HL-60/S4 (cell line): ENCODE measurements around the gene CMTM7.

Experiments used
- in situ Hi-C: fragments of 300-500 bp; cut with MboI; formaldehyde crosslinking; loops from 2 replicates; pipeline ENCODE4 v1.14.3; 2022; ENCODE audit warnings: low sequenced_read_pairs

CMTM7 gene

DNA sequence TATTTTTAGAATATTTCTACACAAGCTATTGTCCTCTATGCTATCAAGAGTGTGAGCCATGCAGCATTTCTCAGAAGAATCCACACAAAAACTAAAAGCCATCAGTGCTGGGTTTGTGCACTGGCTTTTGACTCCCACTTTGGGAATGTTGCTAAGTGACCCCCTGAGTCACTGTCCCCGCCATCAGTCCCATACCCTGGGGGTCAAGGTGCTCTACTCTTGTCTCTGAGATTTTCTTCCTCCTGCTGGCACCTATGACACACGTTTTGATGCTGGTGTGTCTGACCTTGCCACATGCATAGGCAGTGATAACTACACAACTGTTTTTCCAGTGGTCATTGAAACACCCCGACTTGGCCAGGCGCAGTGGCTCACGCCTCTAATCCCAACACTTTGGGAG lies 19.8 kb downstream of the CMTM7 start:
- in situ Hi-C loops, result no loop called here

DNA sequence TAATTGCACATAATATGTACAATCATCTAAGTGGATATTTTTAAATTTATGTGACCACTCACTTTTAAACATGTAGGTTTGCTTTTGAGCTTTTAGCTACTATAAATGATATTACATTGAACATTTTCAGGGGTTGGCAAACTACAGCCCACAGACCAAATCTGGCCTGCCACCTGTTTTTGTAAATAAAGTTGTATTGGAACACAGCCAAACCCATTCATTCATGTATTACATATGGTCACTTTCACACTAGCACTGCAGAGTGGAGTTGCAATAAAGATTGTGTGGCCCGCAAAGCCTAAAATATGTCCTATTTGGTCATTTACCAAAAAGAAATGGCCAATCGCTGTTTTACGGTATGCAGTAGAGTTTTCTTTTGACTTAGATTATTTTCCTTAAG lies 21.2 kb downstream of the CMTM7 start:
- in situ Hi-C loops, result no loop called here

DNA sequence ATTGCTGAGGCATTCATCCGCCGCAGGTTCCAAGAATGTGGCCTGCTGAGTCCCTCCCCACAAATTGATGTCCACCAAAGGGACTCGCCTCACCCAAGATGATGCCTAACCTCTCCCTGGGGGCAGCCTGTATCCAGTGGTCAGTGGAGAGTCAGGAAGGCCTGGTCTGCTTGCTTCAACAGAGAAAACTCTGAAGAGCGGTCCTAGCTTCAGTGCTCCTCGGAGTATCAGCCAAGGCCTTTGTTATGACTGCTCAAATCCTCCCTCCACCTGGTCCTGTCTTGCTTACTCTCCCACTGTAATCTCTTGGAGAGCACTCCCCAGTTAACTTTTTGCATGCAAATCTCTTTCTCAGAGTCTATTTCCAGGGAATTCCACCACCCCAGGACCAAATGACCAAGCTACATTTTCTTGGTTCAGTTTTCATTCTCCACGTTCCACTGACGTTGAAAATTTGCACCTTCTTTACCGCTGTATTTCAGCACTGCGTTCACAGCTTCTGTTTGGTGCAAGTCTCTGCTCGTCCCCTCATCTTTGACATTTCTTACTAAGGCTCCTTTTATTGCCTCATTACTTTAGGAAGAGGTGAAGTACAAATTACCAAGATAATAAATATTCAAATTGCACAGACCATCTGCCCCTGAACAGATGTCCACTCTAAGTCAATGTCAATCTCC lies 22.3 kb downstream of the CMTM7 start:
- in situ Hi-C loops, result no loop called here

DNA sequence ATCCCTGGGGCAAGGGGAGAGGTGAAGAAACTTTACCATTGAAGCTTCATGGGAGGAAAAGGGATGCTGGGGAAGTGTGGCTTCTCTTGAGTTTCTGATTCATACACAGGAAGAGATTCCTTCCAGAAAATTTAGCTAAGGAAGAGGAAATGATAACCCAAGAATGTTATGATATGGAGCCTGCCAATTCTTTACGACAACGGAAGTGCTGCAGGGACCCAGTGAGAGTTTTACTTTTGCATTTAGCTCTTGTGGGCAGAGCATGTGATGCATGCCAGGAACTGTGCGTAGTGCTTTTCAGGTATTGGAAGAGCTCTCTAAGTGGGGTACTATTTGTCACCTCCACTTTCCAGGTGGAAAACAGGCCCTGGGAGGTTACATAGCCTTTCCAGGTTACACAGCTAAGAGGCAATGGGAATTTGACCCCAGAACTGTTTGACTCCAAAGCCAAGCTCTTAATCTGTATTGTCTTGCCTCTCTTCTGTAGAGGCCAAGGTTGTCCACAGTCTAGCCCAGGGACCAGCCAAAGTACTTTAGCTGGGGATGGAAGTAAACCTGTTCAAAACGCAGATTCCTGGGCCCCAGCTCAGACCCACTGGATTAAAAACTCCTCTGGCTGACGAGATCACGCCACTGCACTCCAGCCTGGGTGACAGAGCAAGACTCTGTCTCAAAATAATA lies 23.0 kb downstream of the CMTM7 start:
- in situ Hi-C loops, result no loop called here

DNA sequence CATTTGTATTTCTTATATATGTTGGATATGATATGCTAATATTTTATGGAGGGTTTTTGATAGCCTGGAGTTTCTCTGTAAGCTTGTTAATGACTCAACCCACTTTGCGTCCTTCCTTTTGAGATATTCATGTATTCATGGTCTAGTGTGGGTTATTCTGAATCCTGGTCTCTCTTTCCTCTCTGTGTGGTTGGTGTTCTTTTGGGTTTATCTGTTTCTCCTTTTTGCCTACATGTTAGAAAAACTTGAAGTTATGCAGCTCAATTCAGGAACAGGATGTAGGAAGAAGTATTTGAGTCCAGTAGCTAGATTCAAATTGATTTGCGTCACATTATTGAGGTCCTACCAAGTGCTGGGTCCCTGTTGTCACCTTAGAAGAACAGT lies 28.1 kb downstream of the CMTM7 start:
- in situ Hi-C loops, result no loop called here

DNA sequence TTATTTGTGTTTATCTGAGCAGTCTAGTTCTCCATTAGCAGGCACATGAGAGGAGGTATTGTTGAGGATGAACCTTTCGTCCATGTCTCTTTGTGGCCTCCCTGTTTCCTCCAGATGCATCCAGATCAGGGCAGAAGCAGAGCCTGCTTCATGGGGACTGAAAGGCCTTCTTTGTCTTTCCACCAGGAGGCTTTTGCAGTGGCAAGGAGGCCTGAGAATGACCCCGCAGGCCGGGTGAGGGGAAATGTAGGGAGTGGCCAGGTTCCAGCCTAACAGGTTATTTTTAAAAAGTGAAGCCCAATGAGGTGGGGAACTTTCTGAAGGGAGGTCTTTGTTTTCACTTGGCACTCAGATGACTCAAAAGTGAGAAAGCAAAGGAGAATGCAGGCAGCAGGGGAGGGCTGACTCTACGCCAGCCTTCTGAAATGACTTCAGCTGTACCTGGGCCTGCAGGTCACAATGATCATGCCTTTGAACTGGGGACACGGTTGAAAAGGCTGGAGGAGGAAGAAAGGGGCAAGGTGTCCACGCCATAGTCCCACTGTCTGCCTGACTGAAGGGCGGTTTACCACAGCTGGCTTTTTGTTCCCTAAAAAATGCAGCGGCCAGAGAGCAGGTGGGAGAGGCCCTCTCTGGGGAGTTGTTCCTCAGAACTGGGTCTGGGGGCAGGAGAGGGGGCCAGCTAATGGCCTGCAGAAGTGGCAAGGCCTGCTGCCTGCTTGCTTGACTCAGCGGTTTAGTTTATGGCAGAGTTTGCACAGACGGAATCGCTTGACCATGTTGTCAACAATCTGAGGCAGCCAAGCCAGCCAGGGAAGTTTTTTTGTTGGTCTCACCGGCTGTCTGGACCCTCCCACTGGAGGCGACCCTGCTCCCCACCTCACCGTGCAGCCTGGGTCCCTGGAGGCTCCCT lies 28.7 kb downstream of the CMTM7 start:
- in situ Hi-C loops, result no loop called here

DNA sequence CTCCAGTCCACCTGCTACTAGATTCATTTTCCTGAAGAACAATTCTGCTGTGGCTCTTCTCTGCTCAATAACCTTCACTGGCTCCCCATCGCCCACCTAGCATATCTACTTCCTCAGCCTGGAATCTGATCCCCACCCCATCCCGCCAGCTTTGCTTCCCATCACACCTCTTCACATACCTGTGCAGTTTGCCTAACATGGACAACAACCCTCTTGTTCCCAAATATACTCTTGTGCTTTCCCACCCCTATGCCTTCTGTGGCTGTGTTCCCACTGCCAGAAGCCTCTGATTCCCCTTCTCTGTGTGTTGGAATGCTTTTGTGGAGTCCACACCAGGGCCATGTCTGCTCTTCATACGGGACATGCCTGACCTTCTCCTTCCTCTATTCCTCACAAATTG lies 29.5 kb downstream of the CMTM7 start:
- in situ Hi-C loops, result no loop called here

DNA sequence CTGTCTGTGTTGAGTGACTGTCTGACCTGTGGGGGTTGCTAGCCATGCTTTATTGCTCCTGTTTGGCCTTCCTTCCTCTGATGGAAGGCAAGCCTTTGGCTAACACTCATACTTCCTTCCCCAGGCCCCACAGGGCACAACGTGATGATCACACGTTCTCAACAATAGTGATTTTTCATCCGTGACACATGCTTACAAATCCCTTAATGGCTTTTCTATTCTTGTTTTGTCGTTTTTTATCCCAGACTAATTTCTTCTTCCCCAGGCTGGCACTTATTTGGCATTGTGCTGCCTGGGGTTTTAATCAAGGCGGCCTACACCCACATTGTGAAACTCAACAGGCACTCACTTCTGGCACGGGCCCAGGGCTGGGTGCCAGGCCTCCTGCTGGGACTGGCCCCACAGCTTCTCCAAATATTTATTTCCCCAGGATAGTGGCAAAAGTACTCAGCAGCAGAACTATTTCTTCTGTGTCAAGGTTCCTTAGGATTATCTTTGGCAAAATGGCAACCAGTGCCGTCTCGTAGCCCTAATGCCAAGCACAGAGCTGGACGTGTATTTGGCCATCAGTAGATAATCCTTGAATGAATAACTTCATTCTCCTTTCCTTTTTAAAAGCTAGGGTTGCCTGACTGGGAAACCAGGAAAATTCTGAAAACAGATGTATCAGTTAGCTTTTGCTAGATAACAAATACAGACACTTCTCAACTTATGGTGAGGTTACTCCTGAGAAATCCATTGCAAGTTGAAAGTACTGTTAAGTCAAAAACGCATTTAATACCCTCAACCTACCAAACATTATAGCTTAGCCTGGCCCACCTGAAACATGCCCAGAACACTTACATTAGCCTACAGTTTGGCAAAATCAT lies 30.6 kb downstream of the CMTM7 start:
- in situ Hi-C loops, result no loop called here

DNA sequence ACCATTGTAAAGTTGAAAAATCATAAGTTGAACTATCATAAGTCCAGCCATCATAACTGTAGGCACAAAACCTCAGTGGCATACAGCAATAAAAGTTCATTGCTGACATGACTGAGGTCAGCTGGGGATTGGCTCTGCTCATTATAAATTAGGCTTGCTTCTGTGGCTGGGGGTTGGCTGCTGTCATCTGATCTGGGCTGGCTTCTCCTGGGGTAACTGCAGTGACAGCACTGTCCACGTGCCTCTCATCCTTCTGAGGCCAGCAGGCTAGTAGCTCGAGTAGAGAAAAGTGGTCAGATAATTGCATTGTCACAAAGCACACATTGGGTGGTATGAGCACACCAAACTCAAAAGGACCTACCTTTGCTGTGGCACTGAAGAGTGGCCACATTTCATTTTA lies 31.3 kb downstream of the CMTM7 start:
- in situ Hi-C loops, result no loop called here

DNA sequence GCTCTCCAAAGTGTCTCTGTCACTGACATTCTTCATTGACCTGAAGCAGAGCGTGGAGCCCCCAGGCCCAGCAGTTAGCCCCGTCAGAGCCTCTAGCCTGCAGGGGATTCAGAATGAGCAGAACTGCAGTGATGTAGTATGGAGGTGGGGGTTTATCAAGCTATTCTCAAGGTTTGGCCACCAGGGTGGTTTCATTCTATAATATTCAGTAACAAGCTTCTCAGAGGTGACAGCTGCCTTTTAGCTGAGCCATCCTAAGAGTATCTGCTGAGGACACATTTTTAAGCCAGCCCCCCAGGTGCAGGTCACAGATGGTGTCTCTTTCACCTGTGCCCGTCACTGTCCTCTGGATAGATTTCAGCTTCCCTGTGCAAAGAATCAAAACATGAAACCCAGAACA lies 31.9 kb downstream of the CMTM7 start:
- in situ Hi-C loops, result no loop called here

DNA sequence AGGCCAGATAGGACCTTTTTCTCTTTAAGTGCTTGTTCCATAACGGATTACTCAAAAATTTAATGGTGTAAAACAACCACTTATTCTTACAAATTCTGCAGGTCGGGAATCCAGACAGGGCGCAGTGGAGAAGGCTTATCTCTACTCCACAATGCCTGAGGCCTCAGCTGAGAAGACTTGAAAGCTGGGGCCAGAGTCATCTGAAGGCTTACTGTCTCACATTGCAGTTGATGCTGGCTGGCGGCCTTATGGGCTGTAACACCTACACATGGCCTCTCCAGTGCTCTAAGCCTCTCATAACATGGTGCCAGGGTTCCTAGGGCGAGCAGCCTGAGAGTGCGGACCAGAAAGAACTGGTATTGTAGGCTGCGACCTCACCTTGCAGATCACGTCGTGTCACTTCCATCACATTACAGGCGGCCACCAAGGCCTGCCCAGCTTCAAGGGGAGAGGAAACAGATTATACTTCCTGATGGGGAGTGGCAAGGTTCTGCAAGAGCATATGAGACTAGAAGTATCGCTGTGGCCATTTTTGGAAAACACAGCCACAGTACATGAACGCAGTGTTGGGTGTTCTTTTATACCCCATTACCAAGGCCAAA lies 32.4 kb downstream of the CMTM7 start:
- in situ Hi-C loops, result no loop called here

DNA sequence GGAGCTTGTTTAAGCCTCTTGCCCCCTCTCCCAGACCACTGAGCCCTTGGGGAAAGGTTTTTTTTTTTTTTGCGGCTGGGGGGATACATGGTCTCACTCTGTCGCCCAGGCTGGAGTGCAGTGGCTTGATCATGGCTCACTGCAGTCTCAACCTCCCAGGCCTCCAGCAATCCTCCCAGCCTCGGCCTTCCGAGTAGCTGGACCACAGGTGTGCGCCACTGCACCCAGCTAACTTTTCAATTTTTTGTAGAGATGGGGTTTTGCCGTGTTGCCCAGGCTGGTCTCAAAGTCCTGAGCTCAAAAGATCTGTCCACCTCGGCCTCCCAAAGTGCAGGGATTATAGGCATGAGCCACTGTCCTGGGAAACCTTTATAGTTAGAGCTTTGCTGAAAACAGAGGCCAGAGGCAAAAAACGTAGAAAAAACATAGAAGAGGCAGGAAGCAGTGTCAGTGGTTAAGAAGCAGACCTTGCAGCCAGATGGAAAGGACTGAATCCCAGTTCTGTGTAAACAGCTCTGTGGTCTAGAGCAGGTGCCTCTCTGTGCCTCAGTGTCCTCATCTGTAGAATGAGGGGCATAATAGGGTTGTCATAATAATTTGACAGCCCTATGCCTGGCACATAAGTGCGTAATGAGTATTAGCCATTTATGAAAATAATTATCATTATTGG lies 33.1 kb downstream of the CMTM7 start:
- in situ Hi-C loops, result no loop called here

DNA sequence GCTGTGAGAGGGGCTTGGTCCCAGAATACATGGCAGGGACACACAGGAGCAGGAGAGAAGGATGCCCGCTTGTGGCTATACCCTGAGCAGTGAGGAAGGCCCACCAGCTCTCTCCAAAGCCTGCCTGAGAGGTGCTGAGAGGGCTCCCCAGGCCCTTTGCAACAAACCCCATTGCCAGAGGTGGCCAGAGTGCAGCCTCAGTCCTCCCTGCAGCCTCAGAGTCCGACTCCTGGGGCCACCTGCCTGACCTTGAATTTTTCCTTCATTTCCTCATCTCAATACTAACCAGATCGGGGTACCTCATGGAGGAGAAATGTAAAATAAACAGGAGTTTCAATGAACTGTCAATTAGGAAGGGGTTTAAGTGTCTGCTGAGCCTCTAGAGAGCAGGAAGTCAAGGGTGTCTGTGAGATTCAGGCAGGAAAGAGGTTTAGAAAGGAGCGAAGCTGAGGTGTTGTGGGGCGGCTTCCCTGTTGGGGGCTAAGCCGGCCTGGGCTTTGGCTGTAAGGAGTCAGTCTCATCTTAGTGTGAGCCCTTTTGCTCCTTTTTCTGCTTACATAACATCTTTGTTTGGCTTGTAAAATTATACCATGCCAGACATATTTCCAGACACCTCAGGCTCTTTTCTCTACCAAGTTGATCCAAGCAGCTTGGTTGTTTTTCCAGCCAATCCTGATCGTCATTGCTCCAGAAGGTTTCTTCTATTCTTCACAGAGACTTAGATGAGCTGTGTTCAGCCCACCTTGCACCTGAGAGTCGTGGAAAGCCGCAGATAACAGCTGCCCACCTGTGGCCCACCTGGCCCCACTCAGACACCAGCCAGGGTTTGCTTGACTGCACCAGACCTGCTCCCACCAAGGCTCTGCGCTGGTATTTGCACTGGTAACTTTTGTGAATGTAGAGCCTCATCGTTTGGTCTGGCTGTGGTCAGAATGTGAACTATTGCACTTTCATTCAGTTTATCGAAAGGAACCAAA lies 36.7 kb downstream of the CMTM7 start:
- in situ Hi-C loops, result no loop called here

DNA sequence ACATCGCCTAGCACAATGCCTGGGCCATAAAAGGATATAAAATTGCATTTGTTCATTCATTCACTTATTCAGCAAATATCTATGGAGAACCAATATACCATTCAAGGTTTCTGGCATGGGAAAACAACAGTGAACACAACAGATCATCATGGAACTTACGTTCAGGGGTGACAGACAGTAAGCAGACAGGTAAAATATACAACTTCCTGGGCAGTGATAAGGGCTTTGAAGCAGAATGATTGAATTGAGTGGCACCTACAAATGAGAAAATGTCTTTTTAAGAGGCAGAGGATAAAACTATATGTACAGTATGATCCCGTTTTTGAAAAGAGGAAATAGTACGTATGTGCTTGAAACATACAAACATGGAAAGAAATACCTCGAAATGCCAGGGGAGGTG lies 39.2 kb downstream of the CMTM7 start:
- in situ Hi-C loops, result no loop called here

DNA sequence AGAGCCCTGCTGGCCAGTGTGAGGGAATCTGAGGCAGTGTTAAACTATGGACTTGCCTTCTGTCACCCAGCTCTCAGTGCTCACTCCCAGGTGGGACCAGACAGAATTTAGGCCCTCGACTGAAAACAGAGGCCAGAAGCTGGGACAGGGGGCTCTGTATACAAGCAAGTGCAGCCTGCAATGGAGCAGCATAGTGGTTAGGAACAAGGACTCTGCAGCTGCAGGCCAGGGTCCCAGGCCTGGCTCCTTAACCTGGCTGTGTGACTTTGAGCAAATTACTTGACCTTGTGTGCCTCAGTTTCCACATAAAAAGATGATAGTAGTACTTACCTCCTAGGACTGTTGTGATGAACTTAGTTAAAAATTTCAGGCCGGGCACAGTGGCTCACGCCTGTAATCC lies 39.8 kb downstream of the CMTM7 start:
- in situ Hi-C loops, result no loop called here

DNA sequence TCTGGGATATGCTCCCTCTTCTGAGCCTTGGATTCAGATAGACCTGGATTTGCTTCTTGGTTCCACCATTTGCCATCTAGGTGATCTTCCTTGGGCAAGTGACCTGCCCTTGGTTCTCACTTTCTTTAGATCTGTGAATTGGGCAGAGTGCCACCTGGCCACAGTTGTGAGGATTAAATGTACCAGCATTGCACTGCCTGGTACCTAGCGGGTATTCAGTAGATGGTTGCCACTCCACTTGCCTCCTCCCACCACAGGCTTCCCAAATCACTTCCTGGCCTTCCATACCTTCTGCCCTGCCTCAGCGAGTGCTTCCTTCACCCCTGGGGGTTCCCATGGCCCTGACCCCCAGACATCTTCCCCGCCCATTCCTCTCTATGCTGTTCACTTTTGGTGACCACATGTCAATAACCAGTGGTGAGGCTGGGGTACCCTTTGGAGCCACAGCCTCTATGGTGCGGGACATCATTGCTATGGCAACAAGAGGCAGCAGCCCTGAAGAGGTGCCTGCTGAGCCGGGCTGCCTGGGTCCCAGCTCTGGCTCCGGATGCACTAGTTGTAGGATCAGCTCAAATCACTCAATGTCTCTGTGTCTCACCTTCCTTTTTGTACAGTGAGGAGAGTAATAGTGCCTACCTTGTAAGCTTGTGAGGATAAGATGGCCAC lies 40.5 kb downstream of the CMTM7 start:
- in situ Hi-C loops, result no loop called here

DNA sequence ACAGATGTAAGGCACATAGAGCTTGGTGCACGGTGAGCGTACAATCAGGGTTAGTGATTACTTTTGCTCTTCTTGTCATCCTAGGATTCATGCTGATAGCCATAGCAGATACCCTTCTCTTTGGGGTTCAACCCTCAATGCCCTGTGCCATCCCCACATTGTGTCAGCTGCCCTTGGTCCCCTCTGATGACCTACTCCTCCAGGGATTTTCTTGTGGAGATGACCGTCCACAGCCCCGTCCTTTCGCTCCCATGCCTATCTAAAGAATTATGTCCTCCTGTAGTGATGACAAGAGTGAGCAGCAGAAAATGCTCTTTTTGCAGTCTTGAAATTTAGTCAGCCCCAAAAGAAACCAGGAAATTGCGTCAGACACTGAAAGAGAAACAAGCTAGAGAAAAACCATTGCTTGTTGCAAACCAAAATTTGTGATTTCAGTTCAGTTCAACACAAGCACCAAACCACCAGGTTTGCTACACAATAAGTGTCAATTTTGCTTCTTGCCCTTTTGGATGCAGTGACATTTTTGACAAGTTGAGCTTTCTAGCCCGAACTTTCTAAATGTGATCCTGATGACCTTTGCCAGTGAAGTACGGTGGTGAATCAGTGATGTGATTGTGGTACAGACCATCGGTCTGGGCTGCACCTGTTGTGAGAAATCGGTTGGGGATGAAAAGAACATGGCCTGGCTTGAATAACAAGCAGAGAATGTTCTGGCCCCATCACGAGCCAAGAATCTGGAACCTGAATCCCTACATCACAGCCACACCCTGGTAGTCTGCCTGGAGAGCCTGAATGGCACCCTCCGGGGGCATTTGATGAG lies 41.3 kb downstream of the CMTM7 start:
- in situ Hi-C loops, result no loop called here
